GM19099 (cell line): Measurements from ENCODE around the gene CNTNAP1.
A peak's percentile ranks its signal among the peaks of the same experiment; 100 is the strongest.

ENCODE experiments used
- POLR2A ChIP-seq: IDR thresholded peaks from 3 replicates; pipeline ENCODE4 v1.6.1; 2011; ENCODE audit warnings: low read depth; ENCODE audit not compliant: insufficient read length; ENCODE audit errors: extremely low read depth

The CNTNAP1 gene

DNA sequence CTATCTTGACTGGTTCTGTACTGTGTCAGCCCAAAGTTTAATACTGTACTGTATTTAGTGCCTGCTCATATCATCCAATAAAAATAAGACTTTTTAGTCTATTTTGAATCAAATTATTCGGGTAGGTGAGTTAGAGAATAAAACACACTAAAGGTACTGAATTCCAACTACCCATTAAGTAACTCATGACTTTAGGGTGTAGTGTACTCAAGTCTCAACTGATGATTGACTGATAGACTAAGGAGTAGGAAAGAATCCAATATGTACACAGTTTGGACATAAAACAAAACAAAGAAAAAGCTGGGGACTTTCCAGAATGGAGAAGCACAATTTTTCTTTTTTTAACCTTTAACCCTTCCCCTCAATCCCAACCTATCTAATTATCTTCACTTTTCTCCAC, 58.4 kb downstream of the CNTNAP1 start:
- no peak for TF ChIP-seq POLR2A

DNA sequence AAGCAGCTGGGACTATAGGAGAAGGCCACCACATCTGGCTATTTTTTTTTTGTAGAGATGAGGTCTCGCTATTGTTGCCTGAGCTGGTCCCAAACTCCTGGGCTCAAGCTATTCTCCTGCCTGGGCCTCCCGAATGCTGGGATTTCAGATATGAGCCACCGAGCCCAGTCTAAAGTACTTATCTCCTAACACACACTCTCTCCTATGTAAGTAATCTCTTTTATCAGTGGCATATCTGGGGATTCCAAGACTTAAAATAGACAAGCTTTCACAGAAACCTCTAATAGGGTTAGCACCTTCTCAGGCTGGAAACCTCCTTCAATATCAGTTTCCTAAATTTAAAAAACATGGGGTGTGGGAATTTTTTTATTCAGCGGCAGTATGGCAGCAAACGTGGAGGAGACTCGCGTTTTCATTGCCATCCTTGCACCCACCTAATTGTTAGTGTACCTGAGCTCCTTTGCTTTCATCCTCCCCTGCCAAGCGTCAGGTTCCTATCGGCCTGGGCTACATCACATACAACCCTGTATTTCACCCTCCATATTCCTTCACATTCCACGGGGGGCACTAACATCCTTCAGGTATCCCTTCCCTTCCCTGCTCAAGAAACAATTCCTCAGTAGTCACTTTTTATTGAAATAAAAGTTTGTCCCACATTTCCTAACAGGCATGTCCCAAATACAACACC, 61.4 kb downstream of the CNTNAP1 start:
- no peak for TF ChIP-seq POLR2A

DNA sequence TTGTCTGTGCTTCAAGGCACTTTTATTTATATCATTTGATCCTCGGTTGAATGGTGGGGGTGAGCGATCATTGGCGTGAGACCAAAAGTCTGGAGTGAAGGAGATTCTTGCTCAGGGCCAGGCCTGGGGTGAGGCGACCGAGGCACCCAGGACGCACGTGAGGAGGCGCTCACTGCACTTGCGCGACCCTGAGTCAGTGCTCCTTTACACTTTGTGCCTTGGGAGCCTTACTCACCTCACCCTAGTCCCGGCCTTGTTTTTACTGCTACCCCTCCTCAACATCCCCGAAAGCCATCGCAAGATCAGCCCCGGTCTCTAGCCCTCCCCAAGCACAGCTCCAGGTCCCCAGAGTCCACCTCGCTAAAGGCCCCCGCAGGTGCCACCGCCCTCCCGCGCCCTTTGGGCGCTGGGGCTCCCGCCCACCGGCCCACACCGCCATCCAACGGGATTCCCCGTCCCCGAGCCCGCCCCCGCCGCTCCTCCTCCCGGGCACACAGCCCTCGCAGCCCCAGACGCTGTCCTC, 62.0 kb downstream of the CNTNAP1 start:
- TF ChIP-seq POLR2A, result no peak

DNA sequence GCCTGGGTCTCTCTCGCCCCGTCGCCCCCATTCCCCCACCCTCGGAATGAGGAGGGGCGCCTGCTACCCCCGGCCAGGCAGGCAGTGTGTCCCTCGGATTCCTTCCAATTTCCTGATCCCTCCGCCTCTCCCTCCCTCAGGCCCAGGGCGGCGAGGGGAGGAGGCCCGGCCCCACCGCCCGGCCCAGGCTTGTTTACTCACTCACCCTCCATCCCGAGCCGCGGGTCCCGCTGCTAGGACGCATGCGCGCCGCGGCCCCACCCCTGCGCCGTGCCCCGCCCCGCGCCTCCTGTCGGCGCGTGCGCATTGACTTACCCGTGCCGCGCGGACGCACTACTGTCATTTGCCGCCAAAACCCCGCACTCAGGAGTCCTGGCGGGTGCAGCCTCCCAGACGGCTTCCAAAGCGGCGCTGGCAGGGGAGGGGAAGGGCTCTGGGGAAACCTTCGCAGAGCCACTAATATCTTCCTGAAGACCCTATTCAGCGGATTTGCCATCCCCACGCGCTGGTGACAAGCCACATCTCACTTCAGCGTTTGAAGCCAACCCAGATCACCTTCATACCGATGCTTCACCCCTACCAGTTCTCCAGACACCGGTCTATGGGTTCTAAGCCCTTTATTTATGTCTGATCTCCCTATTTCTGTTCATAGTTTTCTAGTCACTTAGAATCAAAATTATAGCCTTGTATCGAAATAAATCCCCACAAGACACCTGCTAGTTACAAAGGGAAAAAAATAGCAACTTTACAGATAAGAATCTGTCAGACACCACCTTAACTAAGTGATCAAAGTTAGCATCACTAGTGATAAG, 62.7 kb downstream of the CNTNAP1 start, which contains the start of gene EZH1:
EZH1 (minus strand) TSS at position 235 of the 812 bp plus-strand sequence. CDS start 16,099 bp downstream, outside the sequence.
- peak; percentile 72 for TF ChIP-seq POLR2A

DNA sequence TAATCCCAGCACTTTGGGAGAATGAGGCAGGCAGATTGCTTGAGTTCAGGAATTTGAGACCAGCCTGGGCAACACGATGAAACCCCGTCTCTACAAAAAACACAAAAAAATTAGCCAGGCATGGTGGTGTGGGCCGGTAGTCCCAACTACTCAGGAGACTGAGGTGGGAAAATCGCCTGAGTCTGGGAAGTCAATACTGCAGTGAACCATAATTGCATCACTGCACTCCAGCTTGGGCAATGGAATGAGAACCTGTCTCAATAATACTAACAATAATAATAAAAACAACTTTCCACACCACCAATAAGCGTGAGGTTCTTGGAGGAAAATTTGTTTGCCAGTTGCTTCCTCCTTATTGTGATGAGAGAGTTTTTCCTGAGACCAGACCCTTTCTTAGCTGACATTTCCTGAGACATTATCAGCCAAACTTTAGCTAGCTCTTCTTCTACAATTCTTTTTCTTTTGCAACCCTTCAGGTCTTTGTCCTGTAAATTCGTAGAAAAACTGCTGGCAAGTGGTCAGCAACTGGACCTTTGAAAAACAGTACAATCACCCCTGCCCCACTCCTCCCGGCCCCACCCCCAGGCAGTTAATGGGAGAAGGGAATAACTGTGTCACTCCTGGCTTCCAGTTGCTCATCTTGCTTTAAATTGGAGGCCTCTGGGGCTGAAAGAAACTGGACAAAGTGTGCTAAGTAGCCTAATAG, 66.0 kb downstream of the CNTNAP1 start:
- no peak for TF ChIP-seq POLR2A

DNA sequence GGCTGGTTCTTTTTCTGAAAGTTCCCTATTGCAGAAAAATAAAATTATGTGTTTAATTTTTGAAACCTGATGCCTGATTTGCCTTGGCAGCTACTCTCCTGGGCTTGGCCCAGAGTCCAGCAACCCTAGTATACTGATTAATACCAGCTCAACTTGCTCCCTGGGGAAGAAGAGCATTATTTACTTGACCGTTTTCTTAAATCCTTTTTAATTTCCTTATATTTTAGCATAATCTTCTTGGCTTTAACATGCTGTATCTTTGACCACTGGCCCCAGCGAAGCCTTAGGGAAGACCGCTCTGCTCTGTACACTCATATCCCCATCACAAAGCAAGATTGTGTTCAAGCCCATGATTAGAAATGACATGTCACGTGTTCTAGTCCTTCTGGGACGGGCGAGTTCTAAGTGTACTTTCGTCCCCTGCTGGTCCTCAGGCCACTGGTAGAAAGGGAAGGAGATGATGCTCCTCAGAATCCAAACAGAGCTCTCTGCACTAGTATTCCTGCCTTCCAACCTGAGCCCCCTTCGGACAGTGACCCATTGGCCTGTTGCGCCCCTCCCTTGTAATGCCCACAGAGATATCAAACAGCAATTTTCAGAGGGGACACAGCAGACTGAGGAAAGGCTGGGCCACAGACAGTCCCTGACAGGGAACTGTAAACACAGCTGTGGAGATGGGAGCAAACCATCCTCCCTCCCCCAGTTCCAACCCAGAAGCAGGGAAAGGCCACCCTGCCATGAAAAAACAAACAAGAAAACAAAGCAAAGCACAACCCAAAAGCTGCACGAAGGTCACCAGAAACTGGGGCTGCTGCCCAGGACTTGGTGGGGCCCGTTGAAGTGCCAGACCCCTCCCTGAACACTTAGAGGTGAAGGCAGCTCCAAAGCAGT, 66.8 kb downstream of the CNTNAP1 start:
- no peak for TF ChIP-seq POLR2A
